HepG2 (cell line): ENCODE data around the gene UGT1A4.

Experiments
- ASH2L ChIP-seq: fragments of 300-600, 200-600 bp; sonication (generic); IDR thresholded peaks from 2 replicates; pipeline ENCODE4 v1.7.0; 2017; ENCODE audit warnings: low read depth, mild to moderate bottlenecking, moderate library complexity, mixed read lengths, low read length; ENCODE audit not compliant: insufficient read length
- CTCF ChIP-seq: sonication (generic); formaldehyde crosslinking; IDR thresholded peaks from 2 replicates; pipeline ENCODE4 v1.5.0; 2020; ENCODE audit warnings: mild to moderate bottlenecking, missing genetic modification reagents, moderate library complexity
- ZNF274 ChIP-seq: sonication (generic); formaldehyde crosslinking; IDR thresholded peaks from 2 replicates; pipeline ENCODE4 v1.5.1; 2020; ENCODE audit warnings: mild to moderate bottlenecking, missing genetic modification reagents
- TF ChIP-seq, protein P1 (sequence below): sonication (generic); formaldehyde crosslinking; conservative IDR thresholded peaks from 2 replicates; pipeline ENCODE4 v1.8.0; 2022; ENCODE audit warnings: low read depth, missing genetic modification reagents
- TF ChIP-seq, protein P2 (sequence below): sonication (generic); formaldehyde crosslinking; IDR thresholded peaks from 2 replicates; pipeline ENCODE4 v1.4.0; 2020; ENCODE audit warnings: low read depth, mild to moderate bottlenecking, missing genetic modification reagents

DNA sequence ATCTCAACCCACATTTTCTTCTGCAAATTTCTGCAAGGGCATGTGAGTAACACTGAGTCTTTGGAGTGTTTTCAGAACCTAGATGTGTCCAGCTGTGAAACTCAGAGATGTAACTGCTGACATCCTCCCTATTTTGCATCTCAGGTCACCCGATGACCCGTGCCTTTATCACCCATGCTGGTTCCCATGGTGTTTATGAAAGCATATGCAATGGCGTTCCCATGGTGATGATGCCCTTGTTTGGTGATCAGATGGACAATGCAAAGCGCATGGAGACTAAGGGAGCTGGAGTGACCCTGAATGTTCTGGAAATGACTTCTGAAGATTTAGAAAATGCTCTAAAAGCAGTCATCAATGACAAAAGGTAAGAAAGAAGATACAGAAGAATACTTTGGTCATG lies 49.5 kb downstream of the UGT1A4 start:
- TF ChIP-seq, protein P1, sequence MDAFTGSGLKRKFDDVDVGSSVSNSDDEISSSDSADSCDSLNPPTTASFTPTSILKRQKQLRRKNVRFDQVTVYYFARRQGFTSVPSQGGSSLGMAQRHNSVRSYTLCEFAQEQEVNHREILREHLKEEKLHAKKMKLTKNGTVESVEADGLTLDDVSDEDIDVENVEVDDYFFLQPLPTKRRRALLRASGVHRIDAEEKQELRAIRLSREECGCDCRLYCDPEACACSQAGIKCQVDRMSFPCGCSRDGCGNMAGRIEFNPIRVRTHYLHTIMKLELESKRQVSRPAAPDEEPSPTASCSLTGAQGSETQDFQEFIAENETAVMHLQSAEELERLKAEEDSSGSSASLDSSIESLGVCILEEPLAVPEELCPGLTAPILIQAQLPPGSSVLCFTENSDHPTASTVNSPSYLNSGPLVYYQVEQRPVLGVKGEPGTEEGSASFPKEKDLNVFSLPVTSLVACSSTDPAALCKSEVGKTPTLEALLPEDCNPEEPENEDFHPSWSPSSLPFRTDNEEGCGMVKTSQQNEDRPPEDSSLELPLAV (CRISPR knock-in tag) = no peak
- no peak for TF ChIP-seq ASH2L
- TF ChIP-seq, protein P2, sequence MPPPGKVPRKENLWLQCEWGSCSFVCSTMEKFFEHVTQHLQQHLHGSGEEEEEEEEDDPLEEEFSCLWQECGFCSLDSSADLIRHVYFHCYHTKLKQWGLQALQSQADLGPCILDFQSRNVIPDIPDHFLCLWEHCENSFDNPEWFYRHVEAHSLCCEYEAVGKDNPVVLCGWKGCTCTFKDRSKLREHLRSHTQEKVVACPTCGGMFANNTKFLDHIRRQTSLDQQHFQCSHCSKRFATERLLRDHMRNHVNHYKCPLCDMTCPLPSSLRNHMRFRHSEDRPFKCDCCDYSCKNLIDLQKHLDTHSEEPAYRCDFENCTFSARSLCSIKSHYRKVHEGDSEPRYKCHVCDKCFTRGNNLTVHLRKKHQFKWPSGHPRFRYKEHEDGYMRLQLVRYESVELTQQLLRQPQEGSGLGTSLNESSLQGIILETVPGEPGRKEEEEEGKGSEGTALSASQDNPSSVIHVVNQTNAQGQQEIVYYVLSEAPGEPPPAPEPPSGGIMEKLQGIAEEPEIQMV (CRISPR knock-in tag) = no peak
- no peak for TF ChIP-seq CTCF (CRISPR knock-in tag)
- no peak for TF ChIP-seq ZNF274
